HG02884 (cell line): Measurements from ENCODE around the gene OAF.
"Not testable (repeated sequence)": the region's sequence is repeated elsewhere in the genome, so short reads cannot be mapped to it uniquely, and the experiment has no call there.

ENCODE experiments used
- ATAC-seq: cut with Tn5 transposase; IDR thresholded peaks from one replicate; pipeline ENCODE4 v1.9.1; 2021; ENCODE audit warnings: mild to moderate bottlenecking, moderate library complexity; ENCODE audit not compliant: unreplicated experiment

OAF gene

DNA sequence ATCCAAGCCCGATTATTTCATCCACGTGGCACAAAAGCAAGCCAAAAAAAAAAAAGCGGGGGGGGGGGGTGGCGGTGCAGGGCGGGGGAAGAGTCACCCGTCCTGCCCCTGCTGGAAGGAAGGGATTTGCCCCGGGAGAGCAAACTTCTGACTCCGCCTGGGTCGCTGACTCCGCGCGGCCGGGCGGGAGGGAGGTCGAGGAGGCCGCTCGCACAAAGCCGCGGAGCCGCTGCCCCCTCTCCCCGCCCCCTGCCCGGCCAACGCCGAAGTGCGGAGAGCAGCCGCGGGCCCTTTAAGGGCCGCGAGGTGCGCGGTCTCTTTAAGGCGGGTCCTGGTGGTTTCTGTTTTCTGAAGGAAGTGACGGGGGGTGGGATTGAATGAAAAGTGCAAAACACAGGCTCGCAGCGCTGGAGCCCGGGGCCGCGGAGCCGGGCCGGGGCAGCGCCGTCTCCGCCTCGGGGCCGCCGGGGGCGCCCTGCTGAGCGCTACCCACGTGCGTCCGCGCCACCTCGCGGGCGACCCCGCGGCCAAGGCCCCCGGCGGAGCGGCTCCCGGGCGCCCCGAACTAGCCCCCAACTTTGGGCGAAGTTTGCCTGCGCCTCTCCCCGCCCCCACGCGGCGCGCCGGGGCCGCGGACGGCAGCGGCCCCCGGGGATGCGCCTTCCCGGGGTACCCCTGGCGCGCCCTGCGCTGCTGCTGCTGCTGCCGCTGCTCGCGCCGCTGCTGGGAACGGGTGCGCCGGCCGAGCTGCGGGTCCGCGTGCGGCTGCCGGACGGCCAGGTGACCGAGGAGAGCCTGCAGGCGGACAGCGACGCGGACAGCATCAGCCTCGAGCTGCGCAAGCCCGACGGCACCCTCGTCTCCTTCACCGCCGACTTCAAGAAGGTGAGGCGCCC lies at the start of gene OAF:
Gene OAF (plus strand): TSS at position 407 of the 896 bp plus-strand sequence. CDS start 248 bp downstream, at position 655.
- ATAC-seq: peak; percentile 80

DNA sequence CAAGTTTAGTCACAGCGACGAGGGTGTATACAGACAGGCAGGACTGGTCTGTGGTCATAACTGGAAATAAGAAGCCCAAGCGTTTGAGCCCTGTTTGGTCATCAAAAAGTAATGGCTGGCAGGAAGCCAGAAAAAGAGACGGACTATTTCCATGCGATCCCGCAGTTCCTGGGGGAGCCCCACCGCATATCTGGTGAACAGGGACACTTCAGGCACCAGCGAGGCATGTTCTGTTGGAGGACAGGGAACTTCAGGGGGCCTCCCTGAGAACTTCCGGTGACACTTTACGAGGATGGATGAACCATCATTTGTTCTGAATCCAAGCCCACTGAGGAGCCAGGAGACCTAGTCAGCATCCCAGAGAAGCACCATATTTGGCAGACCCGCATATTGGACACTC lies 43.2 kb upstream of the OAF start:
- ATAC-seq: no peak

DNA sequence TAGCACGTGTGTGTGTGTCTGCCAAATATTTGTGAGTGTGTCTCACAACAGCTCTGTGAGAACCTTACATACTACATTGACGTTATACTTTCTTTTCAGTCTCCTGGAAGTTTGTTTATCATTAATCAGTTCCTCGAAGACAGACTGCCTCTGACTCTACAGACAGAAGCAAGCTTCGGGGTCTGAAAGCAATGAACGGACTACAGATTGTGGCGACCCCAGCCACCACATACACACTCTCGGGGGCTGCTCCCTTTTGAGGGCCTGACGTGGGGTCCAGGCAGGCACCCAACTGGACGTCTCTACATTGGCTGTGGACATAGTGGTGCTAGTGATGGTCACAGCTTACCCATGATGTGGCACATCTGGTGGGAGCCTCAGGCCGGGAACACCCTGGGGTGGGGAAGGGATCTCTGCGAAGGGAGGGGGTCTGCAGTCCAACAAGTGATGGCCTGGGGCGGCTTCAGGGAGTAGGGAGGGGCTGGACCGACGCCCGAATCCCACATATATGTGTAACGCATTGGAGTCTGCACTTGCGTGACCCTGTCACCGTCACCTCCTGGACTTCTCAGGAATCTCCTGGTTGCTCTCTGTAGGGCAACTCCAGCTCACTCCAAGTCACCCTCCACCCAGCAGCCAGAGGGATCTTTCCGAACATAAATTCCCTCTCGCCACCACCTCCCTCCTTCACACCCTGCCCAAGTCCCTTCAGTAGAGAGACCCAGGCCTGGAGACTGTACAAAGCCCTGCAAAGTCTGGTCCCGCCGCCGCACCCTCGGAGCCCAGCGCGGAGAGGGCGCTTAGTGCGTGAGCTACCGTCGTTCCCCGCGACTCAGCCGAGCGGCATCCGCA lies 42.5 kb upstream of the OAF start:
- no peak for ATAC-seq

DNA sequence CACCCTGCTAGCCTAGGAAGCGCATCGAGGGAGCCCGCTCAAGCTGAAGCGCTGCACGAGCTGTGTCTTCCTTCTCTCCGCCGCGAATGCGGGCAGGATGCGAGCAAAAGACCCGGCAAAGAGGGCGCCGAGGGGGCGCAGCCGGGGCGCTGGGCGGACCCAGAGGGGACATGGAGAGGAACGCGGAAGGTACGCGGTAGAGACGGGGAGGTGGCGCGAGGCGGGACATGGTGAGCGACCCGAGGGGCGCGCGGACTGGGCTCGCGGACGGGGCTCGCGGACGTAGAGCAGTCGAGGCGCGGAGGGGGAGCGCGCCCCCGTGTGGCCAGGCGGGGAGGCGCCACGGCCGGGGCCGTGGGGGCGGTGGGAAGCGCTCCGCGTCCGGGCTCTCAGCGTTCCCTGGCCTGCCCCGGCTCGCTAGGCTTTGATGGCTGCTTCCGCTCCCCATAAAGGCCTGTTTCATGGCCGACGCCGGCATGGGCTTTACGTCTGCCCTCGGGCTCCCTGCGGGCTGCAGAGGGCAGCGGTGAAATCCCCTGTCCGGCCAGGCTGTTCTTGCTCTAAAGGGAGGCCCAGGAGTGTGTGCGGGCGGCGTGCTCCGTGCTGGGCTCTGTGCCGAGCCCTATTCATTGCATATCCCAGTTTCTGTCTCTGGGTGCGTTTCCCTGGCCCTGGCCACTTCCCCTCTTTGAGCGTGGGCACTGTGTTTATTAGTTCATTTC lies 41.7 kb upstream of the OAF start:
- no peak for ATAC-seq

DNA sequence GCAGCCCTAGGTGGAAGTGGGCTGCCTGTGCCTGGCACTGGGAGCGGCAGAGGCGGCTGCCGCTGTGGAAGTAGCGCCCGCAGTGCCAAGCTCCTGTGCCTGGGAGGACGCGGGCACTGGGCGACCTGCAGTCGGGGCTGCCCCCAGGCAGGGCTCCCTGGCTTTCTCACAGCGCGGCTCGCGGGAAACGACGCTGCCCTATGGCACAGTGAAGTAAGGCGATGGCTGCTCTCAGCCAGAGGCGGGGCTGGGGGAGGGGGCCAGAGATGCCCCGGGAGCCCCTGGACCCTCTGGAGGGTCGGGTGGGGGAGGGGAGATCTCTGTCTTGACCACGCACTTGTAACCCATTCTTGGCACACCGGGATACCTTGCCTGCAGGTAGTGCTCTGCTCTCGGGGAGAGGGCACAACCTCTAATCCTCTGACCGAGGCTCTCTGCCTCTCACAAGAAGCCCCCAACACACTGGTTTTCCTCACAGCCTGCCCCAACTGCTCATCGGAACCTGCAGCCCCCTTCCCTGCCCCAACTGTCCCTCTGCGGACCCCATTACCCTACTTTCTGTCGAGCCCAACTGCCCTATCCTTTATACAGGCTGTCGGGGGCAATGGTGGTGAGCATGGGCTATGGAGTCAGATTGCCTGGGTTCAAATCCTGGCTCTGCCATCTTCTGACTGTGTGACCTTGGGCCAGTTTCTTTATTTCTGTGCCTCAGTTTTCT lies 40.7 kb upstream of the OAF start:
- no peak for ATAC-seq

DNA sequence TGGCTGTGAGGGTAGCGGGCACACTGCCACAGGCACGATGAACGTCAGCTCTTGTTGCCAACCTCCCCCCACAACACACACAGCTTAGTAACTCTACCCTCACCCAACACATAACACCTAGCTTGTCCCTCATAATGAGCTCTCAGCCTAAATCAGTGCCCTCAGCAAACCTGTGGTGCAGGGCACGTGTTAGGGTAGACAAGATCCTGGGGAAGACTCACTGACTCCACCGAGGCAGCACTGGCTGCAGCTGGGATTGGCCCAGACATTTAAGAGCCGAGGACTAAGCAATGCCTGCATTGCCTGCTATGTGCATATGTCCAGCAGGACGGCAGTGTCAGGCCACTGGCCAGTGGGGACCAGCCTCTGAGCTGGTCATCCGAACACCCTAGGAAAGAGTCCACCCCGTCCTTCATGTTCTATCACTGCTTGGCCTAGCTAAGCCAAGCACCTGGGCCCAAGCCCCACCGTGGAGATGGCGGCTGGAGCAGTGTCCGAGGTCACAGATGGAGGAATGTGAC lies 40.0 kb upstream of the OAF start:
- no peak for ATAC-seq

DNA sequence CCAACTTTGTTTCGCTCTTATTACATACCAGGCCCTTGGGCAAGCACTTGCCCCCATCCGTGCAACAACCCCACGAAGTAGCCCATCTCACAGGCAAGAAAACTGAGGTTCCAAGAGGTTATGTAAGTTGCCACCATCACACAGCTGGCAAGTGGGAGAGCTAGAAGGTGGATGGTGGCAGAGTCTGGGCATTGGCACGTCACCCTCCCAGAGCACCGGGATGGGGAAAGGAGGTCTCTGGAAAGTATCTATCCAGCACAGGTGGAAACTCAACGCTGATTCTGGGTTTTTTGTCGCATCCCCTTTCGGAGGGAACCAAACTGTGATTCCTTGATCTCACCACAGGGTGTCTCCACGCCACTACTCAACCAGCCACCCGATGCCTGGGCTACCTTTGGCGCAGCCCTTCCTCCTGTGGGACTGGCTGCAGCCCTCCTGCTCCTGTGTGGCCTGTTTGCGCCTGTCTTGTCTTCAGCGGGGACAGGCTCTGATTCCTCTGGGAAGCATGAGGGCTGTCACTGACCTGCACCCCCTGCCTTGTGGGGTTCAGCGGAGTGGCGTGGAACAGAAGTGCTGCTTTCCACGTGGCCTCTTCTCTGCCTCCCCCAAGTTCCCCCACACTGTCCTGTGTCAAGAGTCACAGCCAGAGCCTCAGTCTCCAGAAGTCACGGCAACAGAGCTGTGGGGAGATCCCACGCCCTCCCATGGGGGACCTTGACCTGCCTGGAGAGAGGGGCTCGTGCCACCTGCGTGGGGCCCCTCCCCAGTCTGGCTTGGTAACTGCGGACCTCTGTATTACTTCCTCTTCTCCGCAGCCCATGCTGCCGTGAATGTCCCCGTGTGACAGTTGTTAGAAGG lies 38.5 kb upstream of the OAF start:
- peak; percentile 60 for ATAC-seq

DNA sequence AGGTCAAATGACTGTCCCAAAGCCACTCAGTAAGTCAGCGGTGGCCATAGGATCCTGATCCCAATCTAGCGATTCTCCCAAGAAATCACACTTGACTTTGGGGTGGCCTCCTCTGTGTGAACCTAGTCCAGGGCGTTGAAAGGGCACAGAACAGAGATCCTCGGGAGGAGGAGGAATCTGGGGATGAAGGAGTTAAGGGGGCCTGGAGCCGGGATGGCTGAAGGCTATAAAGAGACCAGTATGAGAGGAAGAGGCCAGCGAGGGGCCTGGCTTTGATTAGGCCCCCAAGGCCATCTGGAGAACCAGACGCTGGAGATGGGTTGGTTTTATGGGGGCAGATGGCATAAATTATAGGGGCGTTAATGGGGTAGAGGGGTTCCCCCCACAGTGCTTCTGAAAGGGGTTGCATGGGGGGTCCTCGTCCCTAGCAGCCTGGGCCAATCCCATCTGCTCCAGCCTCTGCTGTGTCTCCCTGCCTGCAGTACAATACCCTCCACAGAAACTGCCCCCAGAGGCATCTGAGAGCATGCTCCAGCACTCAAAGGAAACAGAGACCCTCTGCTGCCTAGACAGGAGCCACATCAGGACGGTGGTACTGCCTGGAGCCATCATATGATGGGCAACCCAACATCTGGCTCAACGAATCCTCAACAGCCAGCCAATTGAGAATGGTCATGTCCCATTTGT lies 37.7 kb upstream of the OAF start:
- ATAC-seq: no peak

DNA sequence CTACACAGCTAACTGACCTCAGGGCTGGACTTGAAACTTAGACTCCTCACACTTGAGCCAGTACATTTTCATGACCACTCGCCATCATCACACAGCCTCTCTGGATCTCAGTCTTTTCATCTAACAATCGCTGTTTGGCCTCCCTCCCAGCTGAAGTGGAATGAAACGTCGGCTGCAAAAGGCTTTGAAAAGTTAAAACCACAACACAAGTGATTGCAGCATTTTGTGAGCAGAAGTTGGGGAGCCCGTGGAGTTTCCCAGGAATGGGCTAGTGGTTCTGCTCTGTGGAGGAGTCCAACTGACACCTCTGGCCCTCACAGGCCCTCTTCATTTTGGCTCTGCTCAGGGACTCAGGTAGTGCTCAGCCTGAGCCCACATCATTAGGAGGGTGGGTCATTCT lies 37.0 kb upstream of the OAF start:
- no peak for ATAC-seq

DNA sequence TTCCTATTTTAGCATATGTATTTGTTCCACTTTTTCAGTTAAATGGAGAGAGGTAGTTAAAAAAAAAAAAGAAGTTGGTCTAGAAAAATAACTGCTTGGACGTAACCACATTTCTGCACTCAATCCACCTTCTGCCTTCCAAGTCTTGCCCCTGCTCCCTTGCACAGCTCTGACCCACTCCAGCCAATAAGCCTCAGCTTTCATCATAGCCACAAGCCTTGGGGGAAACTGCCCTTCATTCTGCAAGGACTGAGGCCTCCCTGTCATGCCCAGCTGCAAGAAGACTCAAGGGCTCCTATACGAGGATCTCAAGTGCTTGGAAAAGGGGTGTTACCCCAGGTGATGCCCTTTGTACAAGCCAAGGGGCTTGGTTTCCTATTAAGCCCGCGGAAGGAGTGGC lies 36.0 kb upstream of the OAF start:
- no peak for ATAC-seq

DNA sequence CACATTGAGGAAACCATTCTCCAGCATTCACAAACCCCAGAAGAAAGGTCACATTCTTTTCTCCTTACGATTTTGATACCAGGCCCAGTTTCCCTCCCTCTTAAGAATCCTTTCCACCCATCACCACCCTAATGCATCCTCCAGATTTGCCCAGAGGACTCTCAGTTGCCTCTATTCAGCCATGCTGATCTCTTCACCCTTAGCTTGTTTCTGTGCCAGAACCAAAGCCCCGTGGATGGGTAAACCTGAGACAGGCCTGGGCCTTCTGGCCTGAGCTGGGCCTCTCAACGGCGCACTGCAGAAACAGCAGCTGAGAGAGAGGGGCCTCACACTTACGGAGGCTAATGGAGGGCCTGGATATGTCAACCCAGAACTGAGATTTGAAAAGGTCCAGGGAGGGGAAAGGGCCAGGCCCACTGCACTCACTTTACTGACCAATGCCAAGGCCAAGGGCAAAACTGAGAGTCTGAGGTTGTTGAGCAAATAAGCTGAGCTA lies 32.2 kb upstream of the OAF start:
- no peak for ATAC-seq

DNA sequence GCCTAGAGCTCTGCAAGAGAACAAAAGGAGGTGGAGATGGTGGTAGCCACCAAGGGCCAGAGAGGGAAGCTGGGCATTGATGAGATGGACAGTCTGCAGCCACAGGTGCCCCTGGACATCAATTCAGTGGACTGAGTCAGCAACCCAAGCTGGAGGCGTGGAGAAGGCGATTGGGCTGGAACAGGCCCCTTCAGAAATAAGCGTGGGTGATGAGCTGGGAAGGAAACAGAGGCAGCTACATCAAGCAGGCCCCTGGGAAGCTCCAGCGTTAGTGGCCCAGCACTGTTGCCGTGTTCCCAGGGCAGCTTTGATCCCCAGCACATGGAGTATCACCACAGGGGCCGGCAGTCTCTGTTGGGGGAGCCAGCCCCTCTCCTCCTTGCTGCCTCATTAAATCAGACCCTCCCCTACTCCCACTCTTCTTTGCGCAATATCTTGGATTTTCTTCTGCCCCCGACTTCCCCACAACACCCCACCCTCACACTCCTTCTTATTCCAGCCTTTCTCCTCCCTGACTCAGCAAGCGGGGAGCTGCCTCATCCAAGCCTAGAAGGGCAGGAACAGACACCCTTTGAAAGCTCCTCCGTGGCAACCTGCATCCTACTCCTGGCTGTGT lies 31.7 kb upstream of the OAF start:
- no peak for ATAC-seq

DNA sequence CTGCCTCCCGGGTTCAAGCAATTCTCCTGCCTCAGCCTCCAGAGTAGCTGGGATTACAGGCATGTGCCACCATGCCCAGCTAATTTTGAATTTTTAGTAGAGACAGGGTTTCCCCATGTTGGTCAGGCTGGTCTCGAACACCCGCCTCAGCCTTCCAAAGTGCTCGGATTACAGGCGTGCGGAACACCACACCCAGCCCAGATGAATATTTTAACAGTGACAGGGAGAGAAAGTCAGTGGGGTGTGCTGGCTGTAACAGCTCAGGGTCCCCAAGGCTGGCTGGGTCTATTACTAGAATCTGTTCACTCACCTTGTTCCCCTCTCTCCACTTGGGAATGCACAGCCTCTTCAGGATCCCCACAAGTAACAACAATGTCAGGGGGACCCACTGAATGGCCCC lies 30.8 kb upstream of the OAF start:
- ATAC-seq: not testable (repeated sequence)

DNA sequence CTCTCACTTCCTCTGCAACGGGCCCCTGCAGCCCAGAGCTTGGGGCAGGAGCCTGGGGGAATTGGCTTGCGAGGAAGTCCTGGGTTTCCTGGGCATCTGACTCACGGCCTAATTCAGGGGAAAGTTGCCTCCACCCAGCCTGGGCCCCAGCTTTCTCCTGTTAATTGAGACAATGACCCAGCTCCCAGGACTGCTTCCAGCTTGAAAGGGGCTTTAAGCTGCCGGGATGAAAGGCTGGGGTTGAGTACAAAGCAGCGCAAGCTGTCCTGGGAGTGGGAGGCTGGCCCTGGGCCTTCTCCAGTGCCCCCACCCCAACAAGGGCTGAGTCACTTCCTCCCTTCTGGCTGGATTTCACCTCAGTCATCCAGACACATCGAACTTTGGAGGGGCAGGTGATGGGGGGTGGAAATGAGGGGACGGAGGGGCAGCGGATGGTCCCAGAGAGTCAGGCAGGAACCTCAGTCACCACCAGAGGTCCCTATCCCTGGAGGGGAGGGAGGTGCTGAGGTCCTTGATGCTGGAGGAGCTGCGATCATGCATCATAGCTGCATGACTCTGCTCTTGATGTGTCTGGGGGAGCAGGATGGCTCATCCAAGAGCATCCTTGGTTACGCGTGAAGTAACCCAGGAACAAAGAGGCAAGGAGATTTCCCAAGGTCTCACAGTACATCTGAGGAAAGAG lies 30.1 kb upstream of the OAF start:
- ATAC-seq: no peak

DNA sequence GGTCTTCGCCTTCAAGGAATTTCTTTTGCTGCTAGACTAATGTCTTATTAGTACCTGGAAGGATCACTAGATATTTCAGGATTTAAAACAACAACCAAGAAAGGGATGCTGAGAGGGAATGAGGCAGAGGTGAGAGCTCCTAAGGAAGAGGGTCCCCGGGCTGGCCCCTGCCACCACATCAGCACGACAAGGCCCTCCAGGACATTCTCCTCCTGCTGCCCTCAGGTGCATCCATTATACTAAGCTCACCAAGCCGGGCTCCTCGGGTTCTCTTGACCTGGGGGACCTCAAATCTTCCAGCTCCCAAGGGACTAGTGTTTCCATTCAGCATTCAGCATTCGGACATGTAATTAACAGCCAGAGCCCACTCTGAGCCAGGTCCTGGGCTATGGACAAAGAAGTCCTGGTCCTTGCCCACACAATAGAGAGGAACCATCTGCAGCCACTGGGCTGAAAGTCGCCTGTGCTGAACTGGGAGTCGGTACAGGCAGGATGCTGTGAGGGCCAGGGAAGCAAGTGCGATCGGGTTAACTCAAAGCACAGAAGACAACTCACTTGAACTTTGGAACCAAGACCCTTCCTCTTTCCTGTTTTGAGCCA lies 29.4 kb upstream of the OAF start:
- no peak for ATAC-seq

DNA sequence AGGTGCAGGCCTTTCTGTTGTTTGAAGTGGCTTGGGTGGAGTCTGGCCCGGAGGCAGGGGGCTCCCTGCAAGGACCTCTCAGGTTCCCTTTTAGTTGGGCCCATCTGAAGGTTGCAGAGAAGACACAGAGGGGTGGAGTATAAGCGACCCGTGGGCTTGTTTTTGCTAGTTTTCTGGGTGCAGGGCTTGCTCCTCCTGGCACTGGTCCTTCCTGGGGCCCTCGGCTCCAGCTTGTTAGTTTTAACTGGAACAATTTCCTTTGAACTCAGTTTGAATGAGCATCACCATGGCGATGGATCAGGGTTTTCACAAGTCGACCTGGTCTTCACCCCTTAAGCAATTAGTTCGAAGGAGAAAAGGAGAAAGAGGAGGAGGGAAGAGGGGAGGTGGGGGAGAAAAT lies 28.5 kb upstream of the OAF start:
- no peak for ATAC-seq

DNA sequence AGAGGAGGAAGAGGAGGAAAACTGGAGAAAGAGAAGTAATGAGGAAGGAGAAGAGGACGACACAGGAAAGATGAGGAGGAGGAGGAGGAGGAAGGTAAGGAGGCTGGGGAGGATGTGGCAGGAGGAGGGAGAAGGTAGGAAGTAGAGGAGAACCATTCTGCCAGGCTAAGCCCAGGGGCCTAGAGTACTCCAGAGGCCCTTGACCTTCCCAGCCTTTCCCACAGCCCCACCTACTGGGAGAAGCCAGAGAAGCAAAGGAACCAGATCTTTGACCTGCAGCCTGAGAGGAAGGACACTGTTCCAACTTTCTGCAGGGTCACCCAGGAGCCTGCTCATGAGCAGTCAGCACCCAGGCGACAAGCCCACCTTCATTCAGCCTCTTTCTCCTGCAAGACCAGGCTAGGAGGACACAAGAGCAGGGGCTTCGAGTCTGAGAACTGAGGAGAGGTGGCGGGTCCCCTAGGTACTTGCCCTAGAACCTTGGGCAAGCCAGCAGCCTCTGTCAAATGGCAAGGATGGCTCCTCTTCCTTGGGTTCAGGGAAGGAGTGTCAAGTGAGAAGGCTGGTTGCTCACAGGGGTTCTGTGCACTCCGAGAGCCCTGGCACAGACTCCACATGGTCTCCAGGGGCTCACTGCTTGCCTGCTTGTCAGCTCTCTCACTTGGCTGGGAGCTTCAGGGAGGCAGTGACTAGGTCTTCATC lies 27.9 kb upstream of the OAF start:
- no peak for ATAC-seq
